GM23248 (cell line): ENCODE results near the gene MAP1A. TPM values are rescaled to one million over a fixed set of nuclear protein-coding genes. Genes with fewer than 3 reads are reported as not detected.

ENCODE experiments used
- DNase-seq: peaks from one replicate; pipeline ENCODE4 v3.0.0-alpha.2; 2015
- H2AFZ ChIP-seq: fragments of 200-600 bp; sonication (generic); 2 replicates; pipeline ENCODE4 v1.6.1; 2016; ENCODE audit warnings: antibody characterized with exemption
- H3F3A ChIP-seq: fragments of 200-600 bp; sonication (generic); 2 replicates; pipeline ENCODE4 v1.6.1; 2016; ENCODE audit warnings: mild to moderate bottlenecking, antibody characterized with exemption, mixed run types; ENCODE audit not compliant: insufficient read depth
- H3K27ac ChIP-seq: fragments of 200-600 bp; sonication (generic); 2 replicates; pipeline ENCODE4 v1.5.1; 2016; ENCODE audit warnings: mild to moderate bottlenecking
- H3K27me3 ChIP-seq: fragments of 200-600 bp; sonication (generic); replicated peaks from 2 replicates; pipeline ENCODE4 v1.6.1; 2016; ENCODE audit warnings: mild to moderate bottlenecking; ENCODE audit not compliant: insufficient read depth
- H3K36me3 ChIP-seq: fragments of 200-600 bp; sonication (generic); 2 replicates; pipeline ENCODE4 v1.6.1; 2016; ENCODE audit warnings: low read depth, mild to moderate bottlenecking
- H3K4me1 ChIP-seq: fragments of 200-600 bp; sonication (generic); 2 replicates; pipeline ENCODE4 v1.6.1; 2016; ENCODE audit warnings: mild to moderate bottlenecking; ENCODE audit not compliant: insufficient read depth
- H3K4me2 ChIP-seq: fragments of 200-600 bp; sonication (generic); one replicate; pipeline ENCODE4 v1.6.1; 2016; ENCODE audit warnings: mild to moderate bottlenecking; ENCODE audit not compliant: unreplicated experiment
- H3K4me3 ChIP-seq: fragments of 200-600 bp; sonication (generic); 2 replicates; pipeline ENCODE4 v1.5.1; 2016; ENCODE audit warnings: mild to moderate bottlenecking
- H3K79me2 ChIP-seq: fragments of 200-600 bp; sonication (generic); 2 replicates; pipeline ENCODE4 v1.6.1; 2016; ENCODE audit warnings: mild to moderate bottlenecking; ENCODE audit not compliant: insufficient read depth
- H3K9ac ChIP-seq: fragments of 200-600 bp; sonication (generic); 2 replicates; pipeline ENCODE4 v1.6.1; 2016; ENCODE audit warnings: mild to moderate bottlenecking
- H3K9me2 ChIP-seq: fragments of 200-600 bp; sonication (generic); 2 replicates; pipeline ENCODE4 v1.6.1; 2016; ENCODE audit warnings: mixed run types, mild to moderate bottlenecking, moderate library complexity; ENCODE audit not compliant: insufficient read depth
- H3K9me3 ChIP-seq: fragments of 200-600 bp; sonication (generic); one replicate; pipeline ENCODE4 v1.6.1; 2017; ENCODE audit warnings: low read depth
- H4K20me1 ChIP-seq: fragments of 200-600 bp; sonication (generic); 2 replicates; pipeline ENCODE4 v1.6.0; 2016; ENCODE audit not compliant: insufficient read depth
- EZH2 ChIP-seq: fragments of 200-600 bp; sonication (generic); IDR thresholded peaks from 2 replicates; pipeline ENCODE4 v1.6.1; 2018; ENCODE audit warnings: antibody characterized with exemption, mild to moderate bottlenecking; ENCODE audit not compliant: insufficient read depth, poor library complexity, severe bottlenecking
- EZH2phosphoT487 ChIP-seq: fragments of 200-600 bp; sonication (generic); IDR thresholded peaks from 2 replicates; pipeline ENCODE4 v1.6.1; 2018; ENCODE audit warnings: antibody characterized with exemption, moderate library complexity, mild to moderate bottlenecking, low read depth; ENCODE audit not compliant: insufficient read depth
- WGBS, 2 experiments: methylation state at CpG; one replicate each; pipeline ENCODE4 v1.1.6; 2015 to 2017; ENCODE audit warnings: low lambda C conversion rate in 2 of 2, low coverage in 1 of 2; ENCODE audit errors: missing lambda C conversion rate in 2 of 2; 5-methylcytosine and 5-hydroxymethylcytosine counted together
- in situ Hi-C: fragments of 300-500 bp; cut with MboI; formaldehyde crosslinking; loops from 2 replicates; pipeline ENCODE4 v1.15.0; 2020
- polyA plus RNA-seq: library from polyadenylated mRNA; unstranded; fragments of >200 nt; fragmentation: Nextera tagmentation; extraction: Ambion mirVana; gene quantifications from 2 replicates; pipeline ENCODE4 v1.2.1, GENCODE V29; 2016
- total RNA-seq: library from RNA; depleted of rRNA; stranded (reverse); fragments of >200 nt; shearing (Covaris generic); gene quantifications from 2 replicates; pipeline ENCODE4 v1.2.3, GENCODE V29; 2014

The MAP1A gene
- total and polyA plus RNA-seq, 2 experiments from 2014 or later = 30.3 to 61.9 TPM

DNA sequence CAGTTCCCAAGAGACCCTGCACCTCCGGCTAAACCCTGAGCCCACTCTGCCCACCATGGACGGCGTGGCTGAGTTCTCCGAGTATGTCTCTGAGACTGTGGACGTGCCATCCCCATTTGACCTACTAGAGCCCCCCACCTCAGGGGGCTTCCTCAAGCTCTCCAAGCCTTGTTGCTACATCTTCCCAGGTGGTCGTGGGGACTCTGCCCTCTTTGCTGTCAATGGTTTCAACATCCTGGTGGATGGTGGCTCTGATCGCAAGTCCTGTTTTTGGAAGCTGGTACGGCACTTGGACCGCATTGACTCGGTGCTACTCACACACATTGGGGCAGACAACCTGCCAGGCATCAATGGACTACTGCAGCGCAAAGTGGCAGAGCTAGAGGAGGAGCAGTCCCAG, 4.0 kb downstream of the MAP1A start:
- TF ChIP-seq EZH2phosphoT487 (no peak), EZH2 (no peak)
- H3K9me2 ChIP-seq = no peaks in the 10 kb centered on the region
- H3K9ac ChIP-seq = no peak overlapping the region
- no peak overlapping the region for H3K27ac ChIP-seq
- in situ Hi-C loops = no loop called here
- H3K4me3 ChIP-seq = no peak overlapping the region
- peaks cover 4% of the 10 kb centered on the region; the same call in 1 of the 2 replicates for H4K20me1 ChIP-seq
- peaks cover 7% of the 10 kb centered on the region for H3F3A ChIP-seq
- H3K4me2 ChIP-seq = no peak overlapping the region
- no peak overlapping the region for H2AFZ ChIP-seq
- peaks cover 30% of the 10 kb centered on the region for H3K36me3 ChIP-seq
- WGBS, 2 experiments = 82 to 85% methylated on average over 11 of the region's 11 CpGs
- peaks cover 53% of the 10 kb centered on the region for H3K79me2 ChIP-seq
- no peaks in the 10 kb centered on the region for H3K9me3 ChIP-seq
- no peak for DNase-seq
- peaks cover 14% of the 10 kb centered on the region for H3K4me1 ChIP-seq
- no peaks in the 10 kb centered on the region for H3K27me3 ChIP-seq

DNA sequence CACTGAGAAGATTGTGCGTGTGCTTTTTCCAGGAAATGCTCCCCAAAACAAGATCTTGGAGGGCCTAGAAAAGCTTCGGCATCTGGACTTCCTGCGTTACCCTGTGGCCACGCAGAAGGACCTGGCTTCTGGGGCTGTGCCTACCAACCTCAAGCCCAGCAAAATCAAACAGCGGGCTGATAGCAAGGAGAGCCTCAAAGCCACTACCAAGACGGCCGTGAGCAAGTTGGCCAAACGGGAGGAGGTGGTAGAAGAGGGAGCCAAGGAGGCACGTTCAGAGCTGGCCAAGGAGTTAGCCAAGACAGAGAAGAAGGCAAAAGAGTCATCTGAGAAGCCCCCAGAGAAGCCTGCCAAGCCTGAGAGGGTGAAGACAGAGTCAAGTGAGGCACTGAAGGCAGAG, 4.8 kb downstream of the MAP1A start:
- no peaks in the 10 kb centered on the region for H3K27me3 ChIP-seq
- WGBS, 2 experiments = 68 to 73% methylated on average over 9 of the region's 9 CpGs
- no peak overlapping the region for H3K4me2 ChIP-seq
- H2AFZ ChIP-seq = no peak overlapping the region
- peaks cover 6% of the 10 kb centered on the region; the same call in 1 of the 2 replicates for H3K4me1 ChIP-seq
- H3K27ac ChIP-seq = no peak overlapping the region
- H3K79me2 ChIP-seq = peaks cover 53% of the 10 kb centered on the region
- H4K20me1 ChIP-seq = peaks cover 4% of the 10 kb centered on the region; the same call in 1 of the 2 replicates
- H3K9me3 ChIP-seq = no peaks in the 10 kb centered on the region
- H3K9ac ChIP-seq = no peak overlapping the region
- TF ChIP-seq EZH2phosphoT487 = no peak
- TF ChIP-seq EZH2 = no peak
- H3K4me3 ChIP-seq = no peak overlapping the region
- no peaks in the 10 kb centered on the region for H3F3A ChIP-seq
- DNase-seq = no peak
- in situ Hi-C loops = no loop called here
- no peaks in the 10 kb centered on the region for H3K9me2 ChIP-seq
- peaks cover 30% of the 10 kb centered on the region for H3K36me3 ChIP-seq

DNA sequence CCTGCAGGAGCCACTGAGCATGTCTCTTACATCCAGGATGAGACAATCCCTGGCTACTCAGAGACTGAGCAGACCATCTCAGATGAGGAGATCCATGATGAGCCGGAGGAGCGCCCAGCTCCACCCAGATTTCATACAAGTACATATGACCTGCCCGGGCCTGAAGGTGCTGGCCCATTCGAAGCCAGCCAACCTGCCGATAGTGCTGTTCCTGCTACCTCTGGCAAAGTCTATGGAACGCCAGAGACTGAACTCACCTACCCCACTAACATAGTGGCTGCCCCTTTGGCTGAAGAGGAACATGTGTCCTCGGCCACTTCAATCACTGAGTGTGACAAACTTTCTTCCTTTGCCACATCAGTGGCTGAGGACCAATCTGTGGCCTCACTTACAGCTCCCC, 6.2 kb downstream of the MAP1A start:
- peaks cover 41% of the 10 kb centered on the region for H3K79me2 ChIP-seq
- no peaks in the 10 kb centered on the region for H3K27me3 ChIP-seq
- no peak overlapping the region for H3K4me3 ChIP-seq
- no peaks in the 10 kb centered on the region for H3K9me3 ChIP-seq
- H3K9me2 ChIP-seq = no peaks in the 10 kb centered on the region
- no peak overlapping the region for H3K9ac ChIP-seq
- in situ Hi-C loops = no loop called here
- H3K27ac ChIP-seq = no peak overlapping the region
- no peak overlapping the region for H2AFZ ChIP-seq
- 92 to 99% methylated on average over 7 of the region's 7 CpGs for WGBS, 2 experiments
- peaks cover 4% of the 10 kb centered on the region; the same call in 1 of the 2 replicates for H4K20me1 ChIP-seq
- no peaks in the 10 kb centered on the region for H3F3A ChIP-seq
- TF ChIP-seq EZH2 (no peak), EZH2phosphoT487 (no peak)
- peaks cover 6% of the 10 kb centered on the region; the same call in 1 of the 2 replicates for H3K4me1 ChIP-seq
- H3K4me2 ChIP-seq = no peak overlapping the region
- DNase-seq = no peak
- peaks cover 30% of the 10 kb centered on the region for H3K36me3 ChIP-seq

DNA sequence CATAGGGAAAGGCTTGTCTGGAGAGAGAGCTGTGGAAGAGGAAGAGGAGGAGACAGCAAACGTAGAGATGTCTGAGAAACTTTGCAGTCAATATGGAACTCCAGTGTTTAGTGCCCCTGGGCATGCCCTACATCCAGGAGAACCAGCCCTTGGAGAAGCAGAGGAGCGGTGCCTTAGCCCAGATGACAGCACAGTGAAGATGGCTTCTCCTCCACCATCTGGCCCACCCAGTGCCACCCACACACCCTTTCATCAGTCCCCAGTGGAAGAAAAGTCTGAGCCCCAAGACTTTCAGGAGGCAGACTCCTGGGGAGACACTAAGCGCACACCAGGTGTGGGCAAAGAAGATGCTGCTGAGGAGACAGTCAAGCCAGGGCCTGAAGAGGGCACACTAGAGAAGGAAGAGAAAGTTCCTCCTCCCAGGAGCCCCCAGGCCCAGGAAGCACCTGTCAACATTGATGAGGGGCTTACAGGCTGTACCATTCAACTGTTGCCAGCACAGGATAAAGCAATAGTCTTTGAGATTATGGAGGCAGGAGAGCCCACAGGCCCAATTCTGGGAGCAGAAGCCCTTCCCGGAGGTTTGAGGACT, 6.9 kb downstream of the MAP1A start:
- Histone ChIP-seq H3F3A (no peaks in the 10 kb centered on the region), H3K9me3 (no peaks in the 10 kb centered on the region), H3K4me3 (no peak overlapping the region), H3K9ac (no peak overlapping the region), H3K9me2 (no peaks in the 10 kb centered on the region), H3K27me3 (no peaks in the 10 kb centered on the region), H4K20me1 (peaks cover 4% of the 10 kb centered on the region; the same call in 1 of the 2 replicates), H2AFZ (no peak overlapping the region), H3K79me2 (peaks cover 34% of the 10 kb centered on the region), H3K27ac (no peak overlapping the region), H3K4me1 (peaks cover 2% of the 10 kb centered on the region; the same call in 1 of the 2 replicates), H3K4me2 (no peak overlapping the region), H3K36me3 (peaks cover 30% of the 10 kb centered on the region)
- WGBS, 2 experiments = 94 to 96% methylated on average over 4 of the region's 4 CpGs
- TF ChIP-seq EZH2phosphoT487 = no peak
- TF ChIP-seq EZH2 = no peak
- DNase-seq = no peak
- in situ Hi-C loops = no loop called here
